Activated naive CD4-positive, alpha-beta T cell treated with anti-CD3 and anti-CD28 coated beads for 36 hours (primary cell): ENCODE data around the gene RUSF1. TPM values are rescaled to one million over a fixed set of nuclear protein-coding genes. Genes with fewer than 3 reads are reported as not detected.
A peak's percentile ranks its signal among the peaks of the same experiment; 100 is the strongest.
"Not testable (repeated sequence)": the region's sequence is repeated elsewhere in the genome, so short reads cannot be mapped to it uniquely, and the experiment has no call there.

Experiments used
- CTCF ChIA-PET: fragments of 350-600 bp; sonication (Branson Sonifier 250); formaldehyde crosslinking; loops from one replicate; lab custom pipeline; 2021; ENCODE audit warnings: antibody characterized with exemption; lab: Charles Lee
- DNase-seq: peaks from one replicate; pipeline ENCODE4 v3.0.0-alpha.2; 2020
- H3K27ac Mint-ChIP-seq: one replicate; pipeline ENCODE4 v1.8.0; 2021; ENCODE audit warnings: mild to moderate bottlenecking, mixed read lengths
- H3K27me3 Mint-ChIP-seq: one replicate; pipeline ENCODE4 v1.8.0; 2021; ENCODE audit warnings: low read depth, mixed read lengths
- H3K36me3 Mint-ChIP-seq: one replicate; pipeline ENCODE4 v1.8.0; 2021; ENCODE audit warnings: low read depth, mixed read lengths
- H3K4me1 Mint-ChIP-seq: one replicate; pipeline ENCODE4 v1.8.0; 2021; ENCODE audit warnings: low read depth, mixed read lengths
- H3K4me3 Mint-ChIP-seq: one replicate; pipeline ENCODE4 v1.8.0; 2021; ENCODE audit warnings: mild to moderate bottlenecking, moderate library complexity, mixed read lengths
- H3K9me3 Mint-ChIP-seq: one replicate; pipeline ENCODE4 v1.8.0; 2021; ENCODE audit warnings: mixed read lengths
- intact Hi-C: fragments of 100-400 bp; cut with micrococcal nuclease; formaldehyde crosslinking; loops from one replicate; pipeline ENCODE4 v1.15.1; 2023
- total RNA-seq, 2 experiments: library from RNA; stranded (reverse); gene quantifications; one replicate each; pipeline ENCODE4 v1.2.3, GENCODE V29; 2021

The RUSF1 gene
- total RNA-seq, 2 experiments from 2014 or later = 24.0 to 26.0 TPM

DNA sequence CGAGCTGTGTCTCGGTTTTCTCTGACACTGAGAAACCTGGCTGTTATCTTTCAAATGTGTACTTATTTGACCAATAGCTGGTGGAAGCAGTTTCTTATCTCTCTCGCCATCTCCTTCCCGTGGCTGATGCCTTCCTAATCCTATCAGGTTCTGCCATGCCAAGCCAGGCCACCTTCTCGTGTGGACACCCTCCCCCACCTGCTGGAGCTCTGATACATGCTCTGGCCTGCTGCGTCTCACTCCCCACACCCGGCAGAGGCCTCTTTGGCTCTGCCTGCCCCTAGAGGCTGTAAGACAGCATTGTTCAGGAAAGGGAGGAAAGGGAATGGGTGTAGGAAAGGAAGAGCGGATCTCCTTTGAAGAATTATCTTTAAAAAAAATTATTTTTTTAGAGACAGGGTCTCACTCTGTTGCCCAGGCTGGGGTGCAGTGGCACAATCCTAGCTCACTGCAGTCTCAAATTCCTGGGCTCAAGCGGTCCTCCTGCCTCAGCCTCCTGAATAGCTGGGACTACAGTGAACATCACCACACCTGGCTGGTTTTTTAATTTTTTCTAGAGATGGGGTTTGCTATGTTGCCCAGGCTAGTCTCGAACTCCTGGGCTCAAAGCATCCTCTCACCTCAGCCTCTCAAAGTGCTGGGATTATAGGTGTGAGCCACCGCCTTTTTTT lies 56.4 kb downstream of the RUSF1 start:
- Mint-ChIP-seq H3K9me3 (no peaks in the 10 kb centered on the region), H3K27me3 (no peaks in the 10 kb centered on the region), H3K36me3 (peaks cover 11% of the 10 kb centered on the region), H3K4me3 (no peak overlapping the region), H3K4me1 (peaks cover 36% of the 10 kb centered on the region), H3K27ac (no peak overlapping the region)
- no peak for DNase-seq
- CTCF ChIA-PET = interaction anchor here (0.7 to 1.3 kb wide), 5 partner anchors 8 to 254 kb away, joined by 3 to 6 read pairs (median 5); no protein-coding TSS in a partner anchor
- intact Hi-C loops = no loop called here

GRCh38 chr16:31451201-31451600 lies 57.0 kb downstream of the RUSF1 start:
- Mint-ChIP-seq H3K27ac (no peak overlapping the region), H3K36me3 (peaks cover 9% of the 10 kb centered on the region), H3K4me1 (peaks cover 31% of the 10 kb centered on the region), H3K9me3 (no peaks in the 10 kb centered on the region), H3K4me3 (no peak overlapping the region), H3K27me3 (no peaks in the 10 kb centered on the region)
- no peak for DNase-seq
- intact Hi-C loops = no loop called here
- CTCF ChIA-PET = interaction anchor here (0.7 to 1.0 kb wide), 3 partner anchors 8 to 92 kb away, joined by 4 to 6 read pairs (median 5); no protein-coding TSS in a partner anchor

DNA sequence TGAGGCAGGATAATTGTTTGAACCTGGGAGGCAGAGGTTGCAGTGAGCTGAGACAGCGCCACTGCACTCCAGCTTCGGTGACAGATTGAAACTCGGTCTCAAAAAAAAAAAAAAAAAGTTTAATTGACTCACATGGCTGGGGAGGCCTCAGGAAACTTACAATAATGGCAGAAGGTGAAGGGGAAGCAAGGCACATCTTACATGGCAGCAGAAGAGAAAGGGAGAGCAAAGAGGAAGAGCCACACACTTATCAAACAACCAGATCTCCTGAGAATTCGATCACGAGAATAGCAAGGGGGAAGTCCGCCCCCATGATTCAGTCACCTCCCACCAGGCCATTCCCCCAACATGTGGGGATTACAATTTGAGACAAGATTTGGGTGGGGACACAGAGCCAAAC lies 62.3 kb downstream of the RUSF1 start:
- DNase-seq, H3K27ac Mint-ChIP-seq, H3K9me3 Mint-ChIP-seq, H3K4me1 Mint-ChIP-seq, H3K27me3 Mint-ChIP-seq, H3K4me3 Mint-ChIP-seq, H3K36me3 Mint-ChIP-seq: not testable (repeated sequence)
- CTCF ChIA-PET = interaction anchor here (0.6 to 1.6 kb wide), 3 partner anchors 17 to 463 kb away, joined by 3 read pairs; no protein-coding TSS in a partner anchor
- intact Hi-C loops = loop anchor here (10.0 kb wide), 1 partner anchor 181 kb away; no protein-coding TSS in a partner anchor

DNA sequence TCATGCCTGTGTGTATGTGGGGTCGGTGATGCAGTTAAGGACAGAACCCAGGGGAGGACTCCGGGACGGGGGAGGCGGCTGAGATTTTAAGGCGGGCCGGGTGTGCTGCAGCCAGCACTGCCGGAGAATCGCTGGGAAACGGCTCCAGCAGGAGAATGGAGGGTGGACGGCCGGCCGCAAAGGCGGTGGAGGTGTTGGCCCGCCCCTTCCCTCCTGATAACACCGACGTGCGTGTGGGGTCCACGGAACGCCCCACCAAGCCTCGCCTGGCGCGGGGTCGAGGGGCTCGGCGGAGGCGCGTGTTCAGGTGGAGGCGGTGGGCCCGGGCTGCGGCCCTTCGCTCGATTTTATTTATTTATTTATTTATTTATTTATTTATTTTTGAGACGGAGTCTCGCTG lies 66.2 kb downstream of the RUSF1 start:
- DNase-seq = no peak
- CTCF ChIA-PET = interaction anchor here (0.7 to 3.4 kb wide), 7 partner anchors 10 to 457 kb away, joined by 3 to 14 read pairs (median 3); partner anchors contain the start of gene HSD3B7
- no peaks in the 10 kb centered on the region for H3K36me3 Mint-ChIP-seq
- intact Hi-C loops = loop anchor here (5.0 to 10.0 kb wide), 4 partner anchors 60 to 240 kb away; partner anchors contain the start of gene PYCARD
- H3K4me3 Mint-ChIP-seq = peak overlapping the region; percentile 71
- no peaks in the 10 kb centered on the region for H3K9me3 Mint-ChIP-seq
- H3K4me1 Mint-ChIP-seq = peaks cover 9% of the 10 kb centered on the region
- H3K27ac Mint-ChIP-seq = no peak overlapping the region
- no peaks in the 10 kb centered on the region for H3K27me3 Mint-ChIP-seq

DNA sequence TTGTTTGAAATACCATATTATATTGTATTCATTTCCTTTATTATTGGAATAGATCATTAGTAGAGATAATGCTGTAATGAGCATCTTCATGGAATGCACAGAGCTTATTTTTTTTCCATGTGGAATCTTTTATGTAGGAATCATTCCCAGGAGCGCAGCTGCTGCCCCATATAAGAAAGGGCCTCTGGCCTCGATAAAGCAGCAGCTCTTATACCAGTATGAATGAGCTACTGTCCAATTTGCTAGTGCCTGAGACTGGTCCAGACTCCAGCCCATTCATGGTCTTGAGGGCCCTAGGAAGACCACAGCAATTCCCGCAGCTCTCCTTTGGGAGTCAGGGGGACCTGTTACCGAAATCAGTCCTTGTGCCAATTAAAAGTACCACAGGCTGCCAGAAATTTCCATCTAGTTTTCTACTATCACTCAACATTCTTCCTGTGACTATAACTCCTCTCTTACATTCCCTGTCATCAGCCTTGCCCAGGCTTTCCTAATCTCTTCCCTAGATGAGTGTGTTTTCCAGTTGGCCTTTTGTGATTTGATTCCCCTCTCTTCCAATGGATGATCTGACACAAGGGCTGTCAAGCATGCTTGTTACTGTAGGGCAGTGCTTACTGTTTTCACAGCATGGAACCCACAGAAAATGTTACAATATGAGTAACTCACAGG lies 67.5 kb downstream of the RUSF1 start:
- DNase-seq = no peak
- Mint-ChIP-seq H3K36me3 (no peaks in the 10 kb centered on the region), H3K27ac (no peak overlapping the region), H3K4me1 (peaks cover 9% of the 10 kb centered on the region), H3K4me3 (no peak overlapping the region), H3K27me3 (no peaks in the 10 kb centered on the region), H3K9me3 (no peaks in the 10 kb centered on the region)
- intact Hi-C loops = loop anchor here (5.0 to 10.0 kb wide), 4 partner anchors 58 to 238 kb away; partner anchors contain the start of gene PYCARD
- CTCF ChIA-PET = no interaction called here

DNA sequence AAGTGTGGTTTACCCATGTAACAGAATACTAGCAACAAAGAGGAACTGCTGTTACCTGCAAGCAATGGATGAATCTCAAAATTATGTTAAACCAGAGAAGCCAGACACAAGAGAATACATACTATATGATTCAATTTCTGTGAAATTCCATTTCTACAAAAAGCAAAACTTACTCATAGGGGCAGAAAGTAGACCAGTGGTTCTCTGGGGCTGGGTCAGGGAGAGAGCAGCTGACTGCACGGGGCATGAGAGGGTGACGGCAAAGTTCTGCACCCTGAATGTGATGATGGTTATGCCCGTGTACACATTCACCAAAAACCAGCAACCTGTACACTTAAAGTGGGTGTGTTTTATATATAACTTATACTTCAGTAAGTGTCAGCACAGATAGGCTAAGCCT lies 68.7 kb downstream of the RUSF1 start:
- H3K27me3 Mint-ChIP-seq = no peaks in the 10 kb centered on the region
- CTCF ChIA-PET = no interaction called here
- no peak overlapping the region for H3K4me3 Mint-ChIP-seq
- no peak for DNase-seq
- peaks cover 9% of the 10 kb centered on the region for H3K4me1 Mint-ChIP-seq
- no peaks in the 10 kb centered on the region for H3K9me3 Mint-ChIP-seq
- no peaks in the 10 kb centered on the region for H3K36me3 Mint-ChIP-seq
- H3K27ac Mint-ChIP-seq = no peak overlapping the region
- intact Hi-C loops = no loop called here

Other genes with a start within 250 kb of the RUSF1 start
- under 1 TPM; 0.37 to 0.67 TPM for gene ITGAM, start 248.4 kb downstream of the RUSF1 start, total RNA-seq
- gene ITGAX, start 153.2 kb downstream of the RUSF1 start, total RNA-seq = 1 to 10 TPM; 2.4 to 2.9 TPM
- gene ITGAD, start 115.1 kb downstream of the RUSF1 start, total RNA-seq = not detected
- not detected for gene COX6A2, start 80.0 kb downstream of the RUSF1 start, total RNA-seq
- under 1 TPM; 0.12 to 0.14 TPM for gene ZNF843, start 65.6 kb downstream of the RUSF1 start, total RNA-seq
- gene ARMC5, start 48.9 kb downstream of the RUSF1 start, total RNA-seq = 1 to 10 TPM; 6.3 to 6.7 TPM
- under 1 TPM in 1 of 2 experiments, not detected in 1; 0.12 TPM for gene TGFB1I1, start 36.2 kb downstream of the RUSF1 start, total RNA-seq
- not detected for gene SLC5A2, start 25.3 kb downstream of the RUSF1 start, total RNA-seq
- not detected for gene AHSP, start 19.5 kb upstream of the RUSF1 start, total RNA-seq